Activated T-cell treated with anti-CD3 and anti-CD28 coated beads for 48 hours (primary cell): ENCODE data around the gene RAI1.

Experiments
- DNase-seq: peaks from one replicate; pipeline ENCODE4 v3.0.0-alpha.2; 2020; ENCODE audit warnings: low read depth

RAI1 gene

GRCh38 chr17:17847118-17847689, 165.9 kb downstream of the RAI1 start:
- no peak for DNase-seq

- no peak for DNase-seq
Measured at GRCh38 chr17:17847726-17848125, 166.5 kb downstream of the RAI1 start.

GRCh38 chr17:17848311-17849082, 167.2 kb downstream of the RAI1 start:
- no peak for DNase-seq

- DNase-seq: peak; percentile 84
Measured at GRCh38 chr17:17849147-17849820, 168.0 kb downstream of the RAI1 start.

- peak; percentile 72 for DNase-seq
Measured at GRCh38 chr17:17849845-17850373, 168.7 kb downstream of the RAI1 start.

- DNase-seq: no peak
Measured at GRCh38 chr17:17851103-17852002, 170.1 kb downstream of the RAI1 start.

- no peak for DNase-seq
Measured at GRCh38 chr17:17852930-17853329, 171.7 kb downstream of the RAI1 start.

- DNase-seq: peak; percentile 44
Measured at GRCh38 chr17:17853811-17854447, 172.7 kb downstream of the RAI1 start.

GRCh38 chr17:17855976-17856375, 174.7 kb downstream of the RAI1 start:
- no peak for DNase-seq

GRCh38 chr17:17856386-17856785, 175.1 kb downstream of the RAI1 start:
- no peak for DNase-seq

- DNase-seq: no peak
Measured at GRCh38 chr17:17857496-17857895, 176.2 kb downstream of the RAI1 start.

GRCh38 chr17:17859909-17860765, 178.9 kb downstream of the RAI1 start:
- peak; percentile 54 for DNase-seq

- DNase-seq: no peak
Measured at GRCh38 chr17:17860766-17861107, 179.5 kb downstream of the RAI1 start.
